Esophagus (tissue), 2 donors: ENCODE data around the gene RPL26. TPM values are rescaled to one million over a fixed set of nuclear protein-coding genes. Genes with fewer than 3 reads are reported as not detected.

Experiments used
- H3K27ac ChIP-seq, 2 donors: one replicate each; pipeline ENCODE4 v1.5.1; 2013; ENCODE audit warnings: low read depth in 2 of 2, mild to moderate bottlenecking in 2 of 2, inconsistent platforms in 1 of 2, low read length in 1 of 2, moderate library complexity in 1 of 2
- H3K27me3 ChIP-seq, 2 donors: one replicate each; pipeline ENCODE4 v1.6.1; 2013; ENCODE audit warnings: low read length in 2 of 2, control low read depth in 1 of 2, mild to moderate bottlenecking in 1 of 2; ENCODE audit not compliant: insufficient read depth in 2 of 2, control insufficient read depth in 1 of 2
- H3K36me3 ChIP-seq, 2 donors: one replicate each; pipeline ENCODE4 v1.6.1; 2013; ENCODE audit warnings: low read length in 1 of 2; ENCODE audit not compliant: control insufficient read depth in 2 of 2, insufficient read depth in 2 of 2
- H3K4me1 ChIP-seq, 2 donors: one replicate each; pipeline ENCODE4 v1.6.1; 2013; ENCODE audit warnings: low read length in 1 of 2; ENCODE audit not compliant: control insufficient read depth in 2 of 2, insufficient read depth in 2 of 2
- H3K4me3 ChIP-seq, 2 donors: one replicate each; pipeline ENCODE4 v1.5.1; 2013; ENCODE audit warnings: low read length in 2 of 2, mild to moderate bottlenecking in 2 of 2, low read depth in 1 of 2, moderate library complexity in 1 of 2
- H3K9me3 ChIP-seq, 2 donors: one replicate each; pipeline ENCODE4 v1.6.1; 2013; ENCODE audit warnings: mild to moderate bottlenecking in 2 of 2, low read depth in 1 of 2, low read length in 1 of 2, moderate library complexity in 1 of 2; ENCODE audit not compliant: control insufficient read depth in 2 of 2, insufficient read depth in 1 of 2
- WGBS, 2 donors: extraction: QIAGEN DNeasy Blood & Tissue Kit; methylation state at CpG; one replicate each; pipeline ENCODE4 v1.1.7; 2013; 5-methylcytosine and 5-hydroxymethylcytosine counted together
- polyA plus RNA-seq, 2 donors: library from polyadenylated mRNA; stranded (reverse); fragments of 200-250 nt; gene quantifications; one replicate each; pipeline ENCODE4 v1.2.3, GENCODE V29; 2013
- donor health status: healthy with polysubstance abuse.
- donor health status: Bipolar disorder and iron deficiency.

RPL26 gene
- 1,000 to 10,000 TPM; 2,120 to 4,250 TPM for polyA plus RNA-seq

- peak within 1 kb of the TSS; percentile 95 to 98 for H3K27ac ChIP-seq
- peaks cover 6 to 8% of the 10 kb centered on the region in 2 donors for H3K36me3 ChIP-seq
- no peaks in the 10 kb centered on the region for H3K9me3 ChIP-seq
- 0 to 1% methylated on average over 52 to 55 of the region's 55 CpGs for WGBS, 2 donors
- H3K4me3 ChIP-seq = peak within 1 kb of the TSS; percentile 81 to 93
- no peaks in the 10 kb centered on the region for H3K4me1 ChIP-seq
- no peaks in the 10 kb centered on the region for H3K27me3 ChIP-seq
Measured at GRCh38 chr17:8383143-8383822, at the start of gene RPL26. Gene RPL26, minus strand, starts transcription at chr17:8383193. Its CDS starts 883 bp downstream, at chr17:8382310.

- Histone ChIP-seq H3K27ac (peak overlapping the region; percentile 1 to 57), H3K36me3 (no peaks in the 10 kb centered on the region)
- 37 to 47% methylated on average over 7 of the region's 7 CpGs for WGBS, 2 donors
Measured at GRCh38 chr17:8430966-8431365, 48.0 kb upstream of the RPL26 start.

DNA sequence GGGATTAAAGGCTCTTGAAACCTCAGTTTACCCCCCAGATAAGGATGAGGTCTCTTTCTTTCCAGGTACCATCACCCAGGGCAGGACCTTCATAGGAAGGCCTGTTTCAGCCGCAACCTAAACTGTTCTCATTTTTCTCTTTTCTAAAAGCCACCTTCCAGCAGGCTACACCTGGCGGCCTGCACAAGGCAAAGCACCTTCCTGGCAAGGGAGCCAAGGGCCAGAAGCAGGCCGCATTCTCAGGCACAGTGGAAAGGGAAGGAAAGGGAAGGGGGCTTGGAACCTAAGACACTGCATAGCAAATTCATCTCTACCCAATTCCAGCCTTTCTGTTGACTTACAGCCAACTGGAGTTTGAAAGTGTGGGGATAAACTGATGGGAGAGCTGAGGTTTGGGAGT is 43.8 kb upstream of the RPL26 start:
- Histone ChIP-seq H3K4me3 (no peak overlapping the region), H3K27me3 (no peaks in the 10 kb centered on the region), H3K4me1 (no peaks in the 10 kb centered on the region), H3K9me3 (no peaks in the 10 kb centered on the region), H3K36me3 (no peaks in the 10 kb centered on the region), H3K27ac (no peak overlapping the region)
- WGBS, 2 donors = 95 to 96% methylated on average over 3 of the region's 3 CpGs

More at GRCh38 chr17:8430966-8431365, 48.0 kb upstream of the RPL26 start:
- no peaks in the 10 kb centered on the region for H3K27me3 ChIP-seq
- no peaks in the 10 kb centered on the region for H3K4me1 ChIP-seq
- H3K9me3 ChIP-seq = no peaks in the 10 kb centered on the region
- no peak overlapping the region for H3K4me3 ChIP-seq

GRCh38 chr17:8426094-8426720 is 43.2 kb upstream of the RPL26 start:
- Histone ChIP-seq H3K36me3 (no peaks in the 10 kb centered on the region), H3K4me3 (no peak overlapping the region), H3K4me1 (peaks cover 0 to 2% of the 10 kb centered on the region in 2 donors), H3K27me3 (no peaks in the 10 kb centered on the region), H3K9me3 (no peaks in the 10 kb centered on the region), H3K27ac (peak overlapping the region in 1 of 2 donors; percentile 42)
- 56 to 57% methylated on average over 6 of the region's 6 CpGs for WGBS, 2 donors

DNA sequence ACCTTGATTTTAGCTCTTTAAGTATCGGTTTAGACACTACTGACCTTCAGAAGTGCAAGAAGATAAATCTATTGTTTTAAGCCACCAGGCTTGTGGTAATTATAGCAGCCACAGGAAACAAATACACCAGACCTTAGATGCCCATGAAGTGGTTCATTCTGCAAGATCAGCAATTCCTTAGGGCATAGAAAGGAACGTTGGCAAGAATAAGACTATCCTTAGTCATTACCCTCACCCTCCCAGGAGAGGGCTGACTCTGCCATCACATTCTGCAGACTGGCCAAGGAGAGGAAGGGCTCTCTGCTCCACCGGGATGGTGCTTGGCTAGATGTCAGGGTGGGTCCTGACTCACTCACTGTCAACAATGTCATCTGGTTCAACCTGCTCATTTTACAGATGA is 38.6 kb upstream of the RPL26 start:
- no peaks in the 10 kb centered on the region for H3K36me3 ChIP-seq
- 45 to 49% methylated on average over 3 of the region's 3 CpGs for WGBS, 2 donors
- H3K27ac ChIP-seq = peak overlapping the region in 1 of 2 donors; percentile 73
- H3K9me3 ChIP-seq = no peaks in the 10 kb centered on the region
- H3K4me3 ChIP-seq = no peak overlapping the region
- no peaks in the 10 kb centered on the region for H3K27me3 ChIP-seq
- H3K4me1 ChIP-seq = peaks cover 2 to 4% of the 10 kb centered on the region in 2 donors

DNA sequence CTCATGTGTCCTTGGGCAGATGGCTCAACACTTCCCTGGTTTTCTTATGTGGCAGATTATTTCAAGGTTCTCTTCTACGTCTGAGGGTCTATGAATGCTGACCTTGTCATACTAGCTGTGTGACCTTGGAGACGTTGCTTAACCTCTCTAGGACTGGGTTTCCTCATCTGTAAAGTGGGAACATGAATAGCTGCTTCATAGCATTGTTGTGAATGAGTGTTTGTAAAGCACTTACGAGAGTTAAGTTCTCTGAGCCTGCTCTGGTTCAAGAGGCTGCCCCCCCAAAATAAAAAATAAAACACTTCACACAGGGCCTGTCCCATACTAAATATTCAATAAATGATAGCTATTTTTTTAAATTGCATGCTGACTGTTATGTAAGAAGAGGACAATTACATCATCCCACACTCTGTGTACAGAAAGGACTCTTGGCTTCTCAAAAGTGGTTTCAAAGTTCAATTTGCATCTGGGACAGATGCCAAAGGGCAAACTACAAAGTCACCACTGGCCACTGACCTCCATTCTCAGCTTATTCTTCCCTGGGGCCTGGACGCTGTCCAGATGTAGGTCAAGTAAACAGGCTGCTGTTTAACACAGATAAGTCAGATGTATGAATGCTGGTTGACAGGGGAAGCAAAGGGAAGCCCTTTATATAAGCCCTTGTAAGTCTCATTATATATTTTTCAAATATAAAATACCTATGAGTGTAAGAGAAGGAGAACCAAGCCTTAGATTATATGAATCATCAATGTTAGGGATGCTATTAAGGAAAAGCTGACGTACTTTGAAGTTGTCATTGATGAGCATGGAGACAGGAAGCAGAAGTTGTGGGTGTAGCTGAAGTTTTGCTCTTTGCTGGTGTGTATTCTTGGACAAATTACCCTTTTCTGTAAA is 37.3 kb upstream of the RPL26 start:
- Histone ChIP-seq H3K4me3 (no peak overlapping the region), H3K9me3 (no peaks in the 10 kb centered on the region), H3K4me1 (peaks cover 2 to 4% of the 10 kb centered on the region in 2 donors), H3K27me3 (no peaks in the 10 kb centered on the region), H3K36me3 (no peaks in the 10 kb centered on the region), H3K27ac (peak overlapping the region in 1 of 2 donors; percentile 55)
- WGBS, 2 donors = 31 to 41% methylated on average over 5 of the region's 5 CpGs

GRCh38 chr17:8419305-8419704 is 36.3 kb upstream of the RPL26 start:
- Histone ChIP-seq H3K27me3 (no peaks in the 10 kb centered on the region), H3K4me3 (no peak overlapping the region), H3K36me3 (no peaks in the 10 kb centered on the region), H3K4me1 (peaks cover 2 to 4% of the 10 kb centered on the region in 2 donors), H3K9me3 (no peaks in the 10 kb centered on the region), H3K27ac (no peak overlapping the region)
- WGBS, 2 donors = 53 to 57% methylated on average over 1 of the region's 1 CpG

GRCh38 chr17:8418471-8418870 is 35.5 kb upstream of the RPL26 start:
- H3K36me3 ChIP-seq = no peaks in the 10 kb centered on the region
- no peaks in the 10 kb centered on the region for H3K27me3 ChIP-seq
- no peak overlapping the region for H3K4me3 ChIP-seq
- no peak overlapping the region for H3K27ac ChIP-seq
- H3K9me3 ChIP-seq = no peaks in the 10 kb centered on the region
- WGBS, 2 donors = 67 to 79% methylated on average over 1 of the region's 1 CpG
- peaks cover 2 to 4% of the 10 kb centered on the region in 2 donors for H3K4me1 ChIP-seq

- H3K27ac ChIP-seq = peak overlapping the region; percentile 14 to 42
- WGBS, 2 donors = 78% methylated on average over 4 of the region's 4 CpGs
- H3K36me3 ChIP-seq = no peaks in the 10 kb centered on the region
- H3K4me3 ChIP-seq = no peak overlapping the region
- H3K27me3 ChIP-seq = no peaks in the 10 kb centered on the region
- no peaks in the 10 kb centered on the region for H3K9me3 ChIP-seq
- peaks cover 2 to 4% of the 10 kb centered on the region in 2 donors for H3K4me1 ChIP-seq
Measured at GRCh38 chr17:8417806-8418205, 34.8 kb upstream of the RPL26 start.
